Measurements from ENCODE around the gene KCNK13.

Gene KCNK13

DNA sequence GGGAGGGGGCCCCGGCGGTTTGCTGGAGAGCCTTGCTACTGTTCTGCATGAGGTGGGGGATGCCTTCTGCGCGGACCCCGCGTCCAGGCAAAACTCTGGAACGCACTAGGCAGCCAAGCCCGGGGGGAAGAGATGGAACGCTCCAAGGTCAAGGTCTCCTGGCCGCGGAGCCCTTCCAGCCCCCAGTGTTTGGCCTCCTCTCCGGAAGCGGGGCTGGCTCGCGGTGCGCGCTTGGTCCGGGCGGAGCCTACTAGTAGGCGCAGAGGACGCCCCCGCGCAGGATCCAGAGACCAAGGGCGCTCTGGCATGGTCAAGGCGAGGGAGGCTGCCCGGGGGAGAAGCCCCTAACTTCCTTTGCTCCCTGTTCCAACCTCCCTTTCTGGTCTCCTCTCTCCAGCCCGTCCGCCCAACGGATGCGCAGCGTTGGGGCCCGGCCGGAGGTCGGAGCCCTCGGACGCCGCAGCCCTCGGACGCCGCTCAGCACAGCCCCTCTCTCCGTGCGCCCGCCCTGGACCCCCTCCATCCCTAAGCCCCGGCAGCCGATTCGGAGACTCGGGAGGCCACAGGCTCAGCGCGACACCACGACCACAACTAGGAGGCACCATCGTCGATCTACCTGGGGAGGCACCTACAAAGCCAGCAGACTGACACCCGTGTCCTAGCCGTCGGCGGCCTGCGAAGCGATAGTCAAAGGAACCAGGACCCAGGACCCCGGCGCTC is 669 bp upstream of the KCNK13 start:
- TF ChIP-seq, protein P1, sequence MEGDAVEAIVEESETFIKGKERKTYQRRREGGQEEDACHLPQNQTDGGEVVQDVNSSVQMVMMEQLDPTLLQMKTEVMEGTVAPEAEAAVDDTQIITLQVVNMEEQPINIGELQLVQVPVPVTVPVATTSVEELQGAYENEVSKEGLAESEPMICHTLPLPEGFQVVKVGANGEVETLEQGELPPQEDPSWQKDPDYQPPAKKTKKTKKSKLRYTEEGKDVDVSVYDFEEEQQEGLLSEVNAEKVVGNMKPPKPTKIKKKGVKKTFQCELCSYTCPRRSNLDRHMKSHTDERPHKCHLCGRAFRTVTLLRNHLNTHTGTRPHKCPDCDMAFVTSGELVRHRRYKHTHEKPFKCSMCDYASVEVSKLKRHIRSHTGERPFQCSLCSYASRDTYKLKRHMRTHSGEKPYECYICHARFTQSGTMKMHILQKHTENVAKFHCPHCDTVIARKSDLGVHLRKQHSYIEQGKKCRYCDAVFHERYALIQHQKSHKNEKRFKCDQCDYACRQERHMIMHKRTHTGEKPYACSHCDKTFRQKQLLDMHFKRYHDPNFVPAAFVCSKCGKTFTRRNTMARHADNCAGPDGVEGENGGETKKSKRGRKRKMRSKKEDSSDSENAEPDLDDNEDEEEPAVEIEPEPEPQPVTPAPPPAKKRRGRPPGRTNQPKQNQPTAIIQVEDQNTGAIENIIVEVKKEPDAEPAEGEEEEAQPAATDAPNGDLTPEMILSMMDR (IDR thresholded peaks at IDR 0.05; ENCODE audit: borderline replicate concordance, insufficient read depth, low read depth, low read length), result no peak
- peak overlapping the region; percentile 40 for H3K4me3 ChIP-seq (ENCODE audit: low read depth, low read length)

DNA sequence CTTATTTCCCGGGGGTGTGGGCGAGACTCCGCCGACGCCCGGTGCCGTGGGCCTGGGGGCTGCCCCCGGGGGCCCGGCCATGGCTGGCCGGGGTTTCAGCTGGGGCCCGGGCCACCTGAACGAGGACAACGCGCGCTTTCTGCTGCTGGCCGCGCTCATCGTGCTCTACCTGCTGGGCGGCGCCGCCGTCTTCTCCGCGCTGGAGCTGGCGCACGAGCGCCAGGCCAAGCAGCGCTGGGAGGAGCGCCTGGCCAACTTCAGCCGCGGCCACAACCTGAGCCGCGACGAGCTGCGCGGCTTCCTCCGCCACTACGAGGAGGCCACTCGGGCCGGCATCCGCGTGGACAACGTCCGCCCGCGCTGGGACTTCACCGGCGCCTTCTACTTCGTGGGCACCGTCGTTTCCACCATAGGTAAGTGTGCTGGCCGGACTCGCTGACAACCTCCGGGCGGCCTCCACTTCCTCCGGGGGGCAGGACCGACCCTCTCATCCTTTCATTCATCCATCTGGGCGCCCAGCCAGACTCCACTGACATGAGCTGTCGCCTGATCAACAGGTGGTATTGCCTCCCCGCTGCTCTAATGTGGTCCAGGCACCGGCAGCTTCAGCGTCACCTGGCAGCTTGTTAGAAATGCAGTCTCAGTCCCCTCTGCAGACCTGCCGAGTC is 467 bp downstream of the KCNK13 start:
- TF ChIP-seq, protein P1 (IDR thresholded peaks at IDR 0.05; ENCODE audit: borderline replicate concordance, insufficient read depth, low read depth, low read length), result no peak
- H3K4me3 ChIP-seq (ENCODE audit: low read depth, low read length), result peak overlapping the region; percentile 39

DNA sequence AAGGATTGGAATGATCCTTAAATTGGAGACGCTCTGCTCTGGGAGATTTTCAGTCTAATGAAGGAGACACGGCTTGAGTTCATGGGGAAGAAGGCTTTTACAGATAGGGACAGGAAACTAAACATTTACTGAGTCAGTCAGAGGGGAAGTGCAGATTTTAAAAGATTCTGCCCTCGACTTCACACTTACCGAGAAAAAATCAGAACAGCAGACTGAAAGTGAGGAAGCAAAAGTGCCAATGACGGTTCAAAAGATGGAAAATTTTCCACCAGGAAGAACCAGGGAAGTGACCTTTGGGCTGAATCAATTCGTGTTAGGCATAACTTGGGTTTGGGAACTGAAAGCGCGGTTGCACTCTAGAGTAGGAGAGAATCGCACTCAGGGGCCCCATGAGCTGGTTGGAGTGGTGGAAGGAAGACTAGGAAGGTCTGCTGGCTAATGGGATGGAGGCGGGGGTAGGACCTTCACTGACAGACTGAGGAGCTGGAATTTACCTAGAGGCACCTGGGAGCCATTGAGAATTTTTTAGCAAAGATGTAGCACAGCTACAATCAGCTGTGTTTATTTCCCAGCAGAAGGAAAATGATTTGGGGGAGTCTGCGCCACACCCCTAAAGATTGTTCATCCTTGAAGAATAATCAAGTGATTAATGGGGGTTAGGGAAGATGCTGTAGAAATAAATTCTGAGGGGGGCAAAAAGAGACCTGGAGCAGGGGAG is 1.2 kb downstream of the KCNK13 start:
- no peak overlapping the region for H3K4me3 ChIP-seq (ENCODE audit: low read depth, low read length)
- TF ChIP-seq, protein P1 (IDR thresholded peaks at IDR 0.05; ENCODE audit: borderline replicate concordance, insufficient read depth, low read depth, low read length), result no peak

DNA sequence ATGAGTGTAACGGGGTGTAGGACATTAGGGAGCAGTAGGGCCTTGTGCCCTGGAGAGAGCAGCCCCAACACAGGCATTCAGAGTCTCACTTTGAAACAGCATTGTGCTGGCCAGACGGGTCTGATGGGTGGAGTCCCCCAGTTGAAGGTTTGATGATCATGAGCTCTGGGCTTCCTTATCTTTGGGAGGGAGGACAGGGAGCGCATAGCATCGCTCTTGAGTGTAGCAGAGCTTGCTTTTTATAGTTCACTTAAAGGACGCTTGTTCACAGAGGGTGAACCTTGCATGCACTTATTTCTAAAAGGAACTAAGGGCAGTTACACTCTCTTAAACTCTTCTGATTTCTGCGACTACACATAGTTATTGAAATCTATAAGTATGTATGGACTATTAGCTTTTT is 10.6 kb downstream of the KCNK13 start:
- H3K4me3 ChIP-seq (ENCODE audit: low read depth, low read length), result no peak overlapping the region
- TF ChIP-seq, protein P1 (IDR thresholded peaks at IDR 0.05; ENCODE audit: borderline replicate concordance, insufficient read depth, low read depth, low read length), result no peak

DNA sequence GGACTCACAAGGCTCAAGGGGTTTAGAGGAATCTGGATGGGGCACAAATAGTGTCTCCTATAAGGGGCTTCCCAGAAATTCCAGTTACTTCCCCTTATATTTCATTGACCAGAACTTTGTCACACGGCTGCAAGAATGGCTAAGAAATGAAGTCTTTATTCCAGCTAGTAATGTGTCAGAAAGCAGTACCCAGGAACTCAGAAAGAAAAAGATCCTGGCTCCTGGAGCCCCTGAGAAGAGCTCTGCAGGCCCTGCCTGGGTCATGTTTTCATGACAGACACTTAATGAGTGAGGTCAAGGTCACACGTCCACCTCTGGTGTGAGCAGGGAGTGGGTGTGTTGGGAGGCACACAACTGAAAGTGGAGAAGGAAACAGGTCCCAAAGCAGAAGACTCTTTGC is 17.8 kb downstream of the KCNK13 start:
- no peak overlapping the region for H3K4me3 ChIP-seq (ENCODE audit: low read depth, low read length)
- TF ChIP-seq, protein P1 (IDR thresholded peaks at IDR 0.05; ENCODE audit: borderline replicate concordance, insufficient read depth, low read depth, low read length), result no peak

DNA sequence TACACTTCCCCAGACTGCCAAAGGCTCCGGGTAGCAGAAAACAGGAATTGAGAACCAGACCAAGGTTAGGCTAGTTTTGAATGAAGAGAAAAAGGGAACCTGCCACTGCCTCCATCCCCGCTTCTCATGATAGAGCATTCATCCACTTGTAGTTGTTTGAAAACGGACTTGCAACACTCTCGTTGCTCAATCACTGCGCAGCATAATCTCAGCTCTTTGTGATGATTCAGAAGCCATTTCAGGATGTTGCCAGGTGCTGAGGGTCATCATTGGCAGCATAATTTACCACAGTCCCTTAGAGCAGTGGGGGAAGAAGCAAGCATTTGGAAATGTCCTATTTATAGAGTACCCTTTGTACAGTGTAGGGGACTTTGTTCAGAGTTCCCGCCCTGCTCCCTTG is 25.6 kb downstream of the KCNK13 start:
- TF ChIP-seq, protein P1 (IDR thresholded peaks at IDR 0.05; ENCODE audit: borderline replicate concordance, insufficient read depth, low read depth, low read length), result no peak
- no peak overlapping the region for H3K4me3 ChIP-seq (ENCODE audit: low read depth, low read length)
